GM21447 (cell line): ENCODE data around the gene KBTBD12.

ENCODE experiments used
- ATAC-seq: cut with Tn5 transposase; IDR thresholded peaks from one replicate; pipeline ENCODE4 v1.9.1; 2021; ENCODE audit not compliant: unreplicated experiment

KBTBD12 gene

GRCh38 chr3:128009952-128010846 lies 95.2 kb downstream of the KBTBD12 start:
- no peak for ATAC-seq

- ATAC-seq, result no peak
Observed at GRCh38 chr3:128011140-128011539, 96.1 kb downstream of the KBTBD12 start.

GRCh38 chr3:128012050-128012449 lies 97.0 kb downstream of the KBTBD12 start:
- no peak for ATAC-seq

- no peak for ATAC-seq
Observed at GRCh38 chr3:128014548-128014947, 99.5 kb downstream of the KBTBD12 start.

- ATAC-seq, result no peak
Observed at GRCh38 chr3:128016502-128016901, 101.5 kb downstream of the KBTBD12 start.

- ATAC-seq, result no peak
Observed at GRCh38 chr3:128021768-128022372, 106.8 kb downstream of the KBTBD12 start.

GRCh38 chr3:128033102-128033501 lies 118.1 kb downstream of the KBTBD12 start:
- no peak for ATAC-seq

- ATAC-seq, result no peak
Observed at GRCh38 chr3:128036119-128036518, 121.1 kb downstream of the KBTBD12 start.
